HEK293 (cell line): ENCODE data around the gene KRTAP23-1.

Source experiments
- CTCF ChIA-PET: fragments of 350-600 bp; formaldehyde crosslinking; extraction: SDS; loops from one replicate; lab custom pipeline; 2021; ENCODE audit warnings: antibody characterized with exemption; lab: Yijun Ruan, JAX
- POLR2A ChIA-PET: fragments of 300-600 bp; formaldehyde crosslinking; extraction: SDS; loops from one replicate; lab custom pipeline; 2020; ENCODE audit warnings: antibody characterized with exemption, inconsistent platforms; lab: Yijun Ruan, JAX
- H3K27ac ChIP-seq: fragments of 200-500 bp; sonication (Bioruptor generic); 2 replicates; pipeline ENCODE4 v1.5.1; 2014; ENCODE audit warnings: low read depth, low read length, control low read depth, inconsistent platforms; ENCODE audit errors: extremely low read depth
- H3K36me3 ChIP-seq, 2 experiments: fragments of 200-500 bp in 1 of 2; sonication (Bioruptor generic) in 1 of 2; 1 replicate in 1 of 2; 2 replicates in 1 of 2; pipeline ENCODE4 v1.5.1; 2014 to 2017; ENCODE audit warnings: inconsistent platforms in 2 of 2, low read length in 2 of 2; ENCODE audit not compliant: control insufficient read depth in 2 of 2, insufficient read depth in 1 of 2
- H3K4me1 ChIP-seq: fragments of 200-500 bp; sonication (Bioruptor generic); 2 replicates; pipeline ENCODE4 v1.5.1; 2014; ENCODE audit warnings: mild to moderate bottlenecking, low read length, inconsistent platforms; ENCODE audit not compliant: control insufficient read depth, insufficient read depth
- H3K4me3 ChIP-seq: 2 replicates; pipeline ENCODE4 v1.5.1; 2011; ENCODE audit warnings: low read depth, mild to moderate bottlenecking, control low read depth, low read length, moderate library complexity
- H3K9me3 ChIP-seq: fragments of 200-500 bp; sonication (Bioruptor generic); 2 replicates; pipeline ENCODE4 v1.5.1; 2014; ENCODE audit warnings: low read depth, low read length, inconsistent platforms; ENCODE audit not compliant: control insufficient read depth, insufficient read depth
- GLIS1 ChIP-seq: fragments of 450-650 bp; formaldehyde crosslinking; IDR thresholded peaks from 2 replicates; pipeline ENCODE4 v1.5.1; 2016; ENCODE audit warnings: missing biosample characterization, missing genetic modification characterization
- SP7 ChIP-seq: fragments of 450-650 bp; formaldehyde crosslinking; IDR thresholded peaks from 2 replicates; pipeline ENCODE4 v1.5.1; 2016; ENCODE audit warnings: missing biosample characterization, missing genetic modification characterization
- YY2 ChIP-seq: fragments of 450-650 bp; formaldehyde crosslinking; IDR thresholded peaks from 2 replicates; pipeline ENCODE4 v1.5.1; 2016; ENCODE audit warnings: missing biosample characterization, missing genetic modification characterization
- ZBTB17 ChIP-seq: fragments of 450-650 bp; formaldehyde crosslinking; IDR thresholded peaks from 2 replicates; pipeline ENCODE4 v1.5.1; 2016; ENCODE audit warnings: missing biosample characterization, missing genetic modification characterization
- ZEB2 ChIP-seq: fragments of 450-650 bp; formaldehyde crosslinking; IDR thresholded peaks from 2 replicates; pipeline ENCODE4 v1.5.1; 2016; ENCODE audit warnings: missing biosample characterization, missing genetic modification characterization
- ZFHX2 ChIP-seq: fragments of 450-650 bp; formaldehyde crosslinking; conservative IDR thresholded peaks from 2 replicates; pipeline ENCODE4 v1.5.1; 2016; ENCODE audit warnings: missing biosample characterization, missing genetic modification characterization
- ZNF132 ChIP-seq: fragments of 450-650 bp; formaldehyde crosslinking; IDR thresholded peaks from 2 replicates; pipeline ENCODE4 v1.5.1; 2017; ENCODE audit warnings: missing biosample characterization, missing genetic modification characterization, borderline replicate concordance
- ZNF133 ChIP-seq: fragments of 450-650 bp; formaldehyde crosslinking; IDR thresholded peaks from 2 replicates; pipeline ENCODE4 v1.5.1; 2016; ENCODE audit warnings: missing biosample characterization, missing genetic modification characterization
- ZNF211 ChIP-seq: fragments of 450-650 bp; formaldehyde crosslinking; IDR thresholded peaks from 2 replicates; pipeline ENCODE4 v1.5.1; 2016; ENCODE audit warnings: low read depth, missing biosample characterization, missing genetic modification characterization
- ZNF221 ChIP-seq: fragments of 450-650 bp; formaldehyde crosslinking; IDR thresholded peaks from 2 replicates; pipeline ENCODE4 v1.5.1; 2017; ENCODE audit warnings: missing biosample characterization, missing genetic modification characterization, borderline replicate concordance
- ZNF280C ChIP-seq: fragments of 450-650 bp; formaldehyde crosslinking; IDR thresholded peaks from 2 replicates; pipeline ENCODE4 v1.5.1; 2016; ENCODE audit warnings: missing biosample characterization, missing genetic modification characterization
- ZNF366 ChIP-seq: fragments of 450-650 bp; formaldehyde crosslinking; conservative IDR thresholded peaks from 2 replicates; pipeline ENCODE4 v1.5.1; 2016; ENCODE audit warnings: missing biosample characterization, missing genetic modification characterization
- ZNF449 ChIP-seq: fragments of 450-650 bp; formaldehyde crosslinking; IDR thresholded peaks from 2 replicates; pipeline ENCODE4 v1.5.1; 2017; ENCODE audit warnings: missing biosample characterization, mild to moderate bottlenecking, missing genetic modification characterization, moderate library complexity
- ZNF580 ChIP-seq: fragments of 450-650 bp; formaldehyde crosslinking; IDR thresholded peaks from 2 replicates; pipeline ENCODE4 v1.5.1; 2016; ENCODE audit warnings: missing biosample characterization, missing genetic modification characterization
- ZNF596 ChIP-seq: fragments of 450-650 bp; IDR thresholded peaks from 2 replicates; pipeline ENCODE4 v1.5.0; 2018; ENCODE audit warnings: missing biosample characterization, mild to moderate bottlenecking, missing genetic modification characterization, moderate library complexity
- ZNF626 ChIP-seq: fragments of 450-650 bp; sonication (Bioruptor Pico); formaldehyde crosslinking; IDR thresholded peaks from 2 replicates; pipeline ENCODE4 v1.5.1; 2018; ENCODE audit warnings: missing biosample characterization, missing genetic modification characterization, inconsistent platforms
- ZNF658 ChIP-seq: fragments of 450-650 bp; formaldehyde crosslinking; IDR thresholded peaks from 2 replicates; pipeline ENCODE4; 2016; ENCODE audit warnings: missing biosample characterization, missing genetic modification characterization
- ZNF791 ChIP-seq: fragments of 450-650 bp; formaldehyde crosslinking; IDR thresholded peaks from 2 replicates; pipeline ENCODE4 v1.5.1; 2016; ENCODE audit warnings: missing biosample characterization, missing genetic modification characterization
- ZNF792 ChIP-seq: fragments of 450-650 bp; formaldehyde crosslinking; IDR thresholded peaks from 2 replicates; pipeline ENCODE4 v1.5.1; 2016; ENCODE audit warnings: missing biosample characterization, missing genetic modification characterization
- ZNF830 ChIP-seq: fragments of 450-650 bp; IDR thresholded peaks from 2 replicates; pipeline ENCODE4 v1.5.0; 2018; ENCODE audit warnings: missing biosample characterization, missing genetic modification characterization, low read depth, mild to moderate bottlenecking, moderate library complexity
- ZSCAN18 ChIP-seq: fragments of 450-650 bp; formaldehyde crosslinking; IDR thresholded peaks from 2 replicates; pipeline ENCODE4 v1.5.1; 2016; ENCODE audit warnings: missing biosample characterization, missing genetic modification characterization
- TF ChIP-seq, protein P1 (sequence below): fragments of 450-650 bp; formaldehyde crosslinking; IDR thresholded peaks from 2 replicates; pipeline ENCODE4 v1.5.1; 2016; ENCODE audit warnings: missing biosample characterization, missing genetic modification characterization

The KRTAP23-1 gene

DNA sequence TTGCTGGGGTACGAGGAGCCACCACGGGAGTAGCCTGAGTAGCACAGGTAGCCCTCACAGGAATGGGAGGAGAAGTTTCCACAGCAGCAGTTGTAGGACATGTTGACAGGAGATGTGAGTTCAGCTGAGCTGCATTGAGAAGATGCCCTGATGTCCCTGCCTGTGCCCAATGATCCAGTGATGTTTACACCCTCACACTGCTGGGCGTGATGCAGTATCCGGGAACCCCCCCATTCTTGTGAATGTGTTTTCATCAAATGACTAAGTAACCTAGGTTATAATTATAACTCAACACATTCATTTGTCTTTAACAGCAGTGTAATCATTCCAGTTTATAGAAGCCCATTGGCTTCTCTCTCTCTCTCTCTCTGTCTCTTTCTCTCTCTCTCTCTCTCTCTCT lies at the start of gene KRTAP23-1:
Gene KRTAP23-1 (minus strand): TSS at position 101 of the 400 bp plus-strand sequence. CDS start 0 bp downstream, at position 101.
- ChIA-PET POLR2A (no interaction called here), CTCF (interaction anchor here (1.7 kb wide), 1 partner anchor 69 kb away, joined by 5 read pairs; no protein-coding TSS in a partner anchor)
- no peak within 1 kb of the TSS for H3K4me3 ChIP-seq
- no peak within 1 kb of the TSS for H3K27ac ChIP-seq
- 0 out of 2 replicates have a peak, but pooled peaks cover 2% of the 10 kb centered on the region for H3K4me1 ChIP-seq
- no peaks in the 10 kb centered on the region for H3K36me3 ChIP-seq
- no peaks in the 10 kb centered on the region for H3K9me3 ChIP-seq
- TF ChIP-seq YY2 (tag by site-specific recombination) (no peak), ZBTB17 (tag by site-specific recombination) (no peak), ZNF580 (no peak), ZFHX2 (tag by site-specific recombination) (no peak), ZNF626 (tag by site-specific recombination) (no peak), ZNF658 (tag by site-specific recombination) (no peak), ZNF280C (tag by site-specific recombination) (no peak), ZNF791 (tag by site-specific recombination) (no peak), SP7 (tag by site-specific recombination) (no peak), ZEB2 (tag by site-specific recombination) (no peak), ZNF449 (tag by site-specific recombination) (no peak), ZNF221 (no peak), ZNF211 (tag by site-specific recombination) (no peak), ZNF792 (tag by site-specific recombination) (no peak), ZSCAN18 (tag by site-specific recombination) (no peak), ZNF366 (tag by site-specific recombination) (no peak), GLIS1 (tag by site-specific recombination) (no peak)
- TF ChIP-seq, protein P1, sequence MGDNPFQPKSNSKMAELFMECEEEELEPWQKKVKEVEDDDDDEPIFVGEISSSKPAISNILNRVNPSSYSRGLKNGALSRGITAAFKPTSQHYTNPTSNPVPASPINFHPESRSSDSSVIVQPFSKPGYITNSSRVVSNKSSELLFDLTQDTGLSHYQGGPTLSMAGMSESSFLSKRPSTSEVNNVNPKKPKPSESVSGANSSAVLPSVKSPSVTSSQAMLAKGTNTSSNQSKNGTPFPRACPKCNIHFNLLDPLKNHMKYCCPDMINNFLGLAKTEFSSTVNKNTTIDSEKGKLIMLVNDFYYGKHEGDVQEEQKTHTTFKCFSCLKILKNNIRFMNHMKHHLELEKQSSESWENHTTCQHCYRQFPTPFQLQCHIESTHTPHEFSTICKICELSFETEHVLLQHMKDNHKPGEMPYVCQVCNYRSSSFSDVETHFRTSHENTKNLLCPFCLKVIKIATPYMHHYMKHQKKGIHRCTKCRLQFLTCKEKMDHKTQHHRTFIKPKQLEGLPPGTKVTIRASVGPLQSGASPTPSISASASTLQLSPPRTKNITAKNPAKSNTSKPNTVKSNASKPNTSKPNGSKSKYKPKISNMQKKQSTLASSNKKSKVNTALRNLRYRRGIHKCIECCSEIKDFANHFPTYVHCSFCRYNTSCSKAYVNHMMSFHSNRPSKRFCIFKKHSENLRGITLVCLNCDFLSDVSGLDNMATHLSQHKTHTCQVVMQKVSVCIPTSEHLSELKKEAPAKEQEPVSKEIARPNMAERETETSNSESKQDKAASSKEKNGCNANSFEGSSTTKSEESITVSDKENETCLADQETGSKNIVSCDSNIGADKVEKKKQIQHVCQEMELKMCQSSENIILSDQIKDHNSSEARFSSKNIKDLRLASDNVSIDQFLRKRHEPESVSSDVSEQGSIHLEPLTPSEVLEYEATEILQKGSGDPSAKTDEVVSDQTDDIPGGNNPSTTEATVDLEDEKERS (tag by site-specific recombination): no peak

DNA sequence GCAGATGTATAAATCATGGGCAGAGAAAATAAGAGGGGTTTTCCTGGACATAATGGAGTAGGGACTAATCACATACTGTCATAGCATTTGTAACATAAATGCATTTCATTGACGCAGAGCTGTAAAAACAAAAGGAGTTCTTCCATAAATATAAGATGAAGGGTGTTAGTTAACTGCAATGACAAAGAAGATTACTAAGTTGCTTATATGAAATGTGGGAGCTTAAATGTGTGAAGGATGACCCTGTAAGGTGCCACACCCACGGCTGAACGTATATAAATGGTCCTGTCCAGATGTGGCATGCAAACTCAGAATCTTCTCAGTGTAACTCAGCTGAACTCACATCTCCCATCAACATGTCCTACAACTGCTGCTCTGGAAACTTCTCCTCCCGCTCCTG lies 47.3 kb upstream of the KRTAP23-1 start, which contains the start of gene KRTAP13-1:
Gene KRTAP13-1 (plus strand): TSS at position 301 of the 400 bp plus-strand sequence. CDS start 56 bp downstream, at position 357.
- no peak for TF ChIP-seq ZNF133 (tag by site-specific recombination)
- no peak for TF ChIP-seq ZNF132
- TF ChIP-seq GLIS1 (tag by site-specific recombination): no peak
- TF ChIP-seq ZNF596 (tag by site-specific recombination): no peak
- TF ChIP-seq ZBTB17 (tag by site-specific recombination): no peak
- TF ChIP-seq ZNF830 (tag by site-specific recombination): no peak
- H3K4me1 ChIP-seq: no peaks in the 10 kb centered on the region
- H3K36me3 ChIP-seq: no peaks in the 10 kb centered on the region
- POLR2A ChIA-PET: no interaction called here
- CTCF ChIA-PET: no interaction called here
- H3K9me3 ChIP-seq: no peaks in the 10 kb centered on the region
- H3K27ac ChIP-seq: no peak within 1 kb of the TSS
- H3K4me3 ChIP-seq: no peak within 1 kb of the TSS
